Prostate gland (tissue), 2 donors: ENCODE data around the gene PIAS3.

ENCODE experiments used
- CTCF ChIP-seq, 4 experiments: fragments of 200-600 bp in 2 of 4; fragments of 450-650 bp in 2 of 4; sonication (generic) in 2 of 4; IDR thresholded peaks; 1 replicate in 3 of 4; 2 replicates in 1 of 4; pipeline ENCODE4 v1.5.1; 2016 to 2019; ENCODE audit warnings: antibody characterized with exemption in 4 of 4, mild to moderate bottlenecking in 2 of 4, moderate library complexity in 2 of 4
- POLR2A ChIP-seq: fragments of 450-650 bp; IDR thresholded peaks from one replicate; pipeline ENCODE4 v1.6.1; 2016; ENCODE audit warnings: antibody characterized with exemption, mild to moderate bottlenecking
- POLR2AphosphoS5 ChIP-seq: sonication (generic); formaldehyde crosslinking; IDR thresholded peaks from one replicate; pipeline ENCODE4 v1.6.1; 2017; ENCODE audit warnings: antibody characterized with exemption

GRCh38 chr1:145891143-145891542 lies 32.3 kb upstream of the PIAS3 start:
- TF ChIP-seq CTCF (IDR thresholded peaks at IDR 0.05) (peak in 1 of 4 experiments; percentile 5), POLR2AphosphoS5 (peak; percentile 89), POLR2A (no peak)
